Spleen (tissue), 11 donors: Measurements from ENCODE around the gene RNMT. TPM values are rescaled to one million over a fixed set of nuclear protein-coding genes. Genes with fewer than 3 reads are reported as not detected.

Experiments
- DNase-seq: peaks from one replicate; pipeline ENCODE4 v3.0.0-alpha.2; 2020
- H3K27ac ChIP-seq, 8 donors: fragments of 200-600 bp; sonication (generic) in 7 of 8; 1 replicate in 4 of 8; 2 replicates in 4 of 8; pipeline versions ENCODE4 v1.5.0 to v1.8.0; 2016 to 2021; ENCODE audit warnings: inconsistent platforms in 4 of 8, mild to moderate bottlenecking in 4 of 8, moderate library complexity in 1 of 8
- H3K27me3 ChIP-seq, 7 donors: fragments of 200-600 bp; sonication (generic) in 6 of 7; replicated peaks in 1 of 7; 1 replicate in 4 of 7; 2 replicates in 3 of 7; pipeline versions ENCODE4 v1.5.0 to v1.8.0; 2016 to 2021; ENCODE audit warnings: inconsistent platforms in 3 of 7, mild to moderate bottlenecking in 1 of 7
- H3K36me3 ChIP-seq, 6 donors: fragments of 200-600 bp; sonication (generic) in 5 of 6; 1 replicate in 4 of 6; 2 replicates in 2 of 6; pipeline versions ENCODE4 v1.5.0 to v1.8.0; 2016 to 2021; ENCODE audit warnings: inconsistent platforms in 2 of 6
- H3K4me1 ChIP-seq, 6 donors: fragments of 200-600 bp; sonication (generic) in 5 of 6; 1 replicate in 3 of 6; 2 replicates in 3 of 6; pipeline versions ENCODE4 v1.5.0 to v1.8.0; 2016 to 2021; ENCODE audit warnings: inconsistent platforms in 3 of 6
- H3K4me3 ChIP-seq, 8 donors: fragments of 200-600 bp; sonication (generic) in 7 of 8; 1 replicate in 4 of 8; 2 replicates in 4 of 8; pipeline versions ENCODE4 v1.5.0 to v1.8.0; 2016 to 2021; ENCODE audit warnings: inconsistent platforms in 4 of 8, mild to moderate bottlenecking in 4 of 8, moderate library complexity in 2 of 8
- H3K9me3 ChIP-seq, 8 donors: fragments of 200-600 bp; sonication (generic) in 7 of 8; 1 replicate in 4 of 8; 2 replicates in 4 of 8; pipeline versions ENCODE4 v1.5.0 to v1.8.0; 2016 to 2021; ENCODE audit warnings: inconsistent platforms in 4 of 8
- POLR2A ChIP-seq, 3 donors: fragments of 450-650 bp; IDR thresholded peaks; one replicate each; pipeline ENCODE4 v1.5.1; 2017; ENCODE audit warnings: antibody characterized with exemption in 3 of 3, mild to moderate bottlenecking in 1 of 3
- POLR2AphosphoS5 ChIP-seq, 3 donors: sonication (generic); formaldehyde crosslinking; IDR thresholded peaks; one replicate each; pipeline ENCODE4 v1.5.1; 2017; ENCODE audit warnings: antibody characterized with exemption in 3 of 3
- WGBS, 5 donors: extraction: QIAGEN DNeasy Blood & Tissue Kit in 3 of 5; methylation state at CpG; one replicate each; pipeline versions ENCODE4 v1.1.5 to v1.1.7; 2013 to 2018; 5-methylcytosine and 5-hydroxymethylcytosine counted together
- intact Hi-C: fragments of 100-400 bp; cut with DNase I; formaldehyde crosslinking; loops from one replicate; pipeline ENCODE4 v1.15.0; 2023; ENCODE audit warnings: low total_unique reads
- polyA plus RNA-seq, 3 donors: library from polyadenylated mRNA; stranded (reverse); fragments of 200-250 nt; gene quantifications; one replicate each; pipeline ENCODE4 v1.2.1, GENCODE V29; 2013
- small RNA-seq, 4 donors: library from RNA; depleted of rRNA; stranded (forward); fragments of <200 nt; gene quantifications; one replicate each; pipeline ENCODE3, GENCODE V24; 2016
- total RNA-seq, 7 donors: library from RNA; depleted of rRNA in 3 of 7; stranded (reverse); fragments of >200 nt in 3 of 7; fragmentation: NEBNext Ultra II Directional in 4 of 7; extraction: Animal tissue kit (Norgen Biotek cat#: 25700) in 4 of 7; gene quantifications; one replicate each; pipeline versions ENCODE4 v1.1.0 to v1.2.1, GENCODE V29; 2016 to 2021
- TF ChIP-seq, protein P1 (sequence below), 11 experiments: fragments of 200-600 bp in 7 of 11; fragments of 450-650 bp in 4 of 11; sonication (generic) in 4 of 11; IDR thresholded peaks in 8 of 11; conservative IDR thresholded peaks in 3 of 11; 1 replicate in 7 of 11; 2 replicates in 4 of 11; pipeline versions ENCODE4 v1.4.0 to v1.8.0; 2016 to 2021; ENCODE audit warnings: antibody characterized with exemption in 11 of 11, inconsistent platforms in 4 of 11, mild to moderate bottlenecking in 1 of 11
- donor health status: healthy with polysubstance abuse.
- donor health status: DM: no; HTN: no; CAD: no; lungs with moderate emphysema.
- donor health status: DM: no; HTN: no; CAD: no.
- donor health status: Bipolar disorder and iron deficiency.
- donor health status: healthy.
- donor health status: DM: no; HTN: no; CAD: no.
- donor health status: DM: yes; HTN: yes; CAD: no.

Gene RNMT
- total and polyA plus RNA-seq, 10 donors = 11.4 to 33.3 (median 23.3) TPM

DNA sequence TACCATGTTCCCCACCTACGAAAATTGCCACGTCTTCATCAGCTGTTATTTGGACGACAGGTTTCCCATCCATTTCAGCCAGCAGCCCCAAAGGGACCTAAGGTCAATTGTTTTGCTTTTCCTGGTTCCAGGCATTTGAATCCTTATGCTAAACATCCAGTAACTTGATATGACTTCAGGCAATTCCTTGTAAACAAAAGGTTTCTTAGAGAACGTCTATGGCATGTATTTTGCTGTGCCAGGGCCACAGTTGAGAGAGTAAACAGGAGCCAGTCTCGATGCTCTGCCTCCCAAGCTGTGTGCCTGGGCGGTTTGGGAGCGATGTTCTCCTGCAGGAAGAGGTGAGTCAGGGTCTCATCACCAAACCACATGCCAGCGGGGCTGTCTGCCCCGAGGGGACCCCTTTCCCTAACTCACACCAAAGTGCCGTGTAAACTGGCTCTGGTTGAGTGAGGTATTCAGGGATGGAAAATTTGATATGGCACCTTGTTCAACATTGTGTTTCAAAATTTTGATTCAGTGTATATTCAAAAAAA is 84.5 kb downstream of the RNMT start:
- intact Hi-C loops = no loop called here
- 49 to 61% (median 58%) methylated on average over 10 of the region's 10 CpGs for WGBS, 5 donors
- H3K27ac ChIP-seq = no peak overlapping the region

DNA sequence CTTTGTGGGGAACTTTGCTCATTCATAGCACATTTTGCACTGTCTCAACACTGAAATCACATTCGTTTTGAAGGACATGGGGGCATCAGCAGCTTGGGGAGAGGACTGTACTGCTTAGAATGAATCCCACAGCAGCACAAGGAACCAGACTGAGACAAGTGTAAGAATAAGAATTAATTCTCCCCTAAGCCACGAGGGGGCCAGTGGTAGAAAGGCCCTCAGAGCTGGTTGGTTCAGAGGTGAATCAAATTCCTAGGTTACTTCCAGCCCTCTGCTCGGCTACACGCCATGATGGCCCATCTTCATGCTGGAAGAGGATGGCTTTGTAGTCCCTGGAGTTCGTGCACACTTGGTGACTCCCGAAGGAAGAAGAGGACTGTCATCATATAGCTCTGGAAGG is 85.5 kb downstream of the RNMT start:
- Histone ChIP-seq H3K9me3 (no peaks in the 10 kb centered on the region), H3K36me3 (no peaks in the 10 kb centered on the region), H3K4me3 (no peak overlapping the region), H3K27me3 (no peaks in the 10 kb centered on the region), H3K4me1 (no peaks in the 10 kb centered on the region), H3K27ac (no peak overlapping the region)
- no peak for DNase-seq
- intact Hi-C loops = no loop called here
- TF ChIP-seq, protein P1, sequence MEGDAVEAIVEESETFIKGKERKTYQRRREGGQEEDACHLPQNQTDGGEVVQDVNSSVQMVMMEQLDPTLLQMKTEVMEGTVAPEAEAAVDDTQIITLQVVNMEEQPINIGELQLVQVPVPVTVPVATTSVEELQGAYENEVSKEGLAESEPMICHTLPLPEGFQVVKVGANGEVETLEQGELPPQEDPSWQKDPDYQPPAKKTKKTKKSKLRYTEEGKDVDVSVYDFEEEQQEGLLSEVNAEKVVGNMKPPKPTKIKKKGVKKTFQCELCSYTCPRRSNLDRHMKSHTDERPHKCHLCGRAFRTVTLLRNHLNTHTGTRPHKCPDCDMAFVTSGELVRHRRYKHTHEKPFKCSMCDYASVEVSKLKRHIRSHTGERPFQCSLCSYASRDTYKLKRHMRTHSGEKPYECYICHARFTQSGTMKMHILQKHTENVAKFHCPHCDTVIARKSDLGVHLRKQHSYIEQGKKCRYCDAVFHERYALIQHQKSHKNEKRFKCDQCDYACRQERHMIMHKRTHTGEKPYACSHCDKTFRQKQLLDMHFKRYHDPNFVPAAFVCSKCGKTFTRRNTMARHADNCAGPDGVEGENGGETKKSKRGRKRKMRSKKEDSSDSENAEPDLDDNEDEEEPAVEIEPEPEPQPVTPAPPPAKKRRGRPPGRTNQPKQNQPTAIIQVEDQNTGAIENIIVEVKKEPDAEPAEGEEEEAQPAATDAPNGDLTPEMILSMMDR (IDR thresholded peaks at IDR 0.05 in 8 of 11, conservative IDR thresholded peaks at IDR 0.05 in 3 of 11) = no peak
- TF ChIP-seq POLR2AphosphoS5 (IDR thresholded peaks at IDR 0.05) (no peak), POLR2A (IDR thresholded peaks at IDR 0.05) (no peak)
- 46 to 64% (median 59%) methylated on average over 6 of the region's 6 CpGs for WGBS, 5 donors

More for the DNA sequence above, 84.5 kb downstream of the RNMT start:
- Histone ChIP-seq H3K4me1 (no peaks in the 10 kb centered on the region), H3K27me3 (no peaks in the 10 kb centered on the region), H3K9me3 (no peaks in the 10 kb centered on the region), H3K36me3 (no peaks in the 10 kb centered on the region), H3K4me3 (no peak overlapping the region)
- TF ChIP-seq, protein P1 (IDR thresholded peaks at IDR 0.05 in 8 of 11, conservative IDR thresholded peaks at IDR 0.05 in 3 of 11) = no peak
- no peak for TF ChIP-seq POLR2A (IDR thresholded peaks at IDR 0.05)
- DNase-seq = no peak

GRCh38 chr18:13813271-13813849 is 86.9 kb downstream of the RNMT start:
- 24 to 37% (median 34%) methylated on average over 4 of the region's 4 CpGs for WGBS, 5 donors
- no peak overlapping the region for H3K4me3 ChIP-seq
- intact Hi-C loops = no loop called here
- H3K9me3 ChIP-seq = no peaks in the 10 kb centered on the region
- H3K36me3 ChIP-seq = no peaks in the 10 kb centered on the region
- no peaks in the 10 kb centered on the region for H3K4me1 ChIP-seq
- no peak for DNase-seq
- no peak for TF ChIP-seq POLR2AphosphoS5 (IDR thresholded peaks at IDR 0.05)
- TF ChIP-seq, protein P1 (IDR thresholded peaks at IDR 0.05 in 8 of 11, conservative IDR thresholded peaks at IDR 0.05 in 3 of 11) = peak; percentile 38 to 87 (median 77)
- no peaks in the 10 kb centered on the region for H3K27me3 ChIP-seq
- no peak overlapping the region for H3K27ac ChIP-seq

Small RNA genes within 50 kb of the gene (small RNA-seq; reads per million reads assigned to genes)
- gene AP001525.1 (0 reads per million in 4 donors), gene RN7SL362P (0 reads per million in 4 donors)

Other genes with a start within 250 kb of the RNMT start
- gene FAM210A, start 115 bp upstream of the RNMT start, total RNA-seq = 10 to 100 TPM in 4 of 7 donors, 1 to 10 TPM in 3; 5.9 to 16.2 (median 10.5) TPM
- 1 to 10 TPM; 2.7 to 4.7 (median 4.0) TPM for gene FAM210A, start 115 bp upstream of the RNMT start, polyA plus RNA-seq
- gene MC5R, start 97.5 kb downstream of the RNMT start, total RNA-seq = not detected
- under 1 TPM in 1 of 3 donors, not detected in 2; 0.07 TPM for gene MC5R, start 97.5 kb downstream of the RNMT start, polyA plus RNA-seq
- not detected for gene MC2R, start 188.9 kb downstream of the RNMT start, total RNA-seq
- not detected for gene MC2R, start 188.9 kb downstream of the RNMT start, polyA plus RNA-seq